Astrocyte (in vitro differentiated cells and primary cell): ENCODE measurements around the gene NPHS1. TPM values are rescaled to one million over a fixed set of nuclear protein-coding genes. Genes with fewer than 3 reads are reported as not detected.

Source experiments
- DNase-seq: peaks from one replicate; pipeline ENCODE4 v3.0.0-alpha.2; 2010; ENCODE audit warnings: low read depth
- FAIRE-seq: peaks from 2 replicates; lab custom pipeline; 2011; peaks lifted over from hg19 to GRCh38; lab: Jason Lieb, UNC
- H2AFZ ChIP-seq: 2 replicates; pipeline ENCODE4 v1.6.0; 2012; ENCODE audit warnings: low read depth, low read length, inconsistent platforms
- H3K27ac ChIP-seq: 2 replicates; pipeline ENCODE4 v1.5.1; 2011; ENCODE audit warnings: low read depth, low read length, inconsistent platforms
- H3K27me3 ChIP-seq: 2 replicates; pipeline ENCODE4 v1.6.0; 2011; ENCODE audit warnings: low read length, inconsistent platforms; ENCODE audit not compliant: insufficient read depth
- H3K36me3 ChIP-seq: 2 replicates; pipeline ENCODE4 v1.5.1; 2011; ENCODE audit warnings: low read length, inconsistent platforms; ENCODE audit not compliant: insufficient read depth
- H3K4me1 ChIP-seq: 2 replicates; pipeline ENCODE4 v1.5.1; 2011; ENCODE audit warnings: low read length, inconsistent platforms; ENCODE audit not compliant: insufficient read depth
- H3K4me2 ChIP-seq: 2 replicates; pipeline ENCODE4 v1.6.0; 2012; ENCODE audit warnings: low read length, inconsistent platforms
- H3K4me3 ChIP-seq: 2 replicates; pipeline ENCODE4 v1.5.1; 2011; ENCODE audit warnings: low read depth, mild to moderate bottlenecking, low read length, inconsistent platforms; ENCODE audit not compliant: insufficient read depth
- H3K79me2 ChIP-seq: 2 replicates; pipeline ENCODE4 v1.6.0; 2012; ENCODE audit warnings: mild to moderate bottlenecking, low read length, inconsistent platforms; ENCODE audit not compliant: insufficient read depth
- H3K9ac ChIP-seq: 2 replicates; pipeline ENCODE4 v1.6.0; 2012; ENCODE audit warnings: mild to moderate bottlenecking, low read length, inconsistent platforms
- H3K9me3 ChIP-seq: 2 replicates; pipeline ENCODE4 v1.5.1; 2012; ENCODE audit warnings: low read depth, mild to moderate bottlenecking, low read length, inconsistent platforms; ENCODE audit not compliant: insufficient read depth
- H4K20me1 ChIP-seq: 2 replicates; pipeline ENCODE4 v1.6.0; 2012; ENCODE audit warnings: low read length, inconsistent platforms; ENCODE audit not compliant: insufficient read depth
- H3K27ac Mint-ChIP-seq: one replicate; pipeline ENCODE4 v1.8.0; 2021; ENCODE audit warnings: mild to moderate bottlenecking, mixed read lengths; ENCODE audit not compliant: unreplicated experiment
- H3K27me3 Mint-ChIP-seq: one replicate; pipeline ENCODE4 v1.8.0; 2021; ENCODE audit warnings: low read depth, mixed read lengths; ENCODE audit not compliant: unreplicated experiment
- H3K36me3 Mint-ChIP-seq: one replicate; pipeline ENCODE4 v1.8.0; 2021; ENCODE audit warnings: low read depth, mixed read lengths; ENCODE audit not compliant: unreplicated experiment
- H3K4me1 Mint-ChIP-seq: one replicate; pipeline ENCODE4 v1.8.0; 2021; ENCODE audit warnings: low read depth, mixed read lengths; ENCODE audit not compliant: unreplicated experiment
- H3K4me3 Mint-ChIP-seq: one replicate; pipeline ENCODE4 v1.8.0; 2021; ENCODE audit warnings: mild to moderate bottlenecking, moderate library complexity, mixed read lengths; ENCODE audit not compliant: unreplicated experiment
- H3K9me3 Mint-ChIP-seq: one replicate; pipeline ENCODE4 v1.8.0; 2021; ENCODE audit warnings: mild to moderate bottlenecking, mixed read lengths; ENCODE audit not compliant: unreplicated experiment
- EZH2 ChIP-seq: IDR thresholded peaks from 2 replicates; pipeline ENCODE4 v1.6.1; 2012; ENCODE audit warnings: mild to moderate bottlenecking, low read length, inconsistent platforms; ENCODE audit not compliant: insufficient read depth
- total RNA-seq: library from RNA; stranded (reverse); gene quantifications from 2 replicates; pipeline ENCODE4 v1.2.1, GENCODE V29; 2021
- TF ChIP-seq, protein P1 (sequence below): IDR thresholded peaks from 2 replicates; pipeline ENCODE4 v1.5.1; 2011; ENCODE audit warnings: low read depth, mild to moderate bottlenecking, inconsistent platforms, low read length, moderate library complexity; ENCODE audit not compliant: insufficient read depth

The NPHS1 gene
- total RNA-seq, 1 donor from 2014 or later, result not detected

- no peaks in the 10 kb centered on the region for H3K9me3 ChIP-seq
- no peaks in the 10 kb centered on the region for H3K79me2 ChIP-seq
- Mint-ChIP-seq H3K27ac (no peak overlapping the region), H3K36me3 (peaks cover 7% of the 10 kb centered on the region), H3K9me3 (peaks cover 4% of the 10 kb centered on the region), H3K27me3 (peaks cover 6% of the 10 kb centered on the region), H3K4me1 (no peaks in the 10 kb centered on the region), H3K4me3 (no peak overlapping the region)
- no peak overlapping the region for H3K27ac ChIP-seq
- no peak overlapping the region for H3K9ac ChIP-seq
- no peaks in the 10 kb centered on the region for H3K4me1 ChIP-seq
- peak; percentile 54 for DNase-seq
- TF ChIP-seq EZH2, result no peak
- TF ChIP-seq, protein P1, sequence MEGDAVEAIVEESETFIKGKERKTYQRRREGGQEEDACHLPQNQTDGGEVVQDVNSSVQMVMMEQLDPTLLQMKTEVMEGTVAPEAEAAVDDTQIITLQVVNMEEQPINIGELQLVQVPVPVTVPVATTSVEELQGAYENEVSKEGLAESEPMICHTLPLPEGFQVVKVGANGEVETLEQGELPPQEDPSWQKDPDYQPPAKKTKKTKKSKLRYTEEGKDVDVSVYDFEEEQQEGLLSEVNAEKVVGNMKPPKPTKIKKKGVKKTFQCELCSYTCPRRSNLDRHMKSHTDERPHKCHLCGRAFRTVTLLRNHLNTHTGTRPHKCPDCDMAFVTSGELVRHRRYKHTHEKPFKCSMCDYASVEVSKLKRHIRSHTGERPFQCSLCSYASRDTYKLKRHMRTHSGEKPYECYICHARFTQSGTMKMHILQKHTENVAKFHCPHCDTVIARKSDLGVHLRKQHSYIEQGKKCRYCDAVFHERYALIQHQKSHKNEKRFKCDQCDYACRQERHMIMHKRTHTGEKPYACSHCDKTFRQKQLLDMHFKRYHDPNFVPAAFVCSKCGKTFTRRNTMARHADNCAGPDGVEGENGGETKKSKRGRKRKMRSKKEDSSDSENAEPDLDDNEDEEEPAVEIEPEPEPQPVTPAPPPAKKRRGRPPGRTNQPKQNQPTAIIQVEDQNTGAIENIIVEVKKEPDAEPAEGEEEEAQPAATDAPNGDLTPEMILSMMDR, result peak; percentile 40
- H3K4me3 ChIP-seq, result no peak overlapping the region
- no peak for FAIRE-seq
- H2AFZ ChIP-seq, result no peak overlapping the region
- H3K36me3 ChIP-seq, result no peaks in the 10 kb centered on the region
- H3K4me2 ChIP-seq, result no peak overlapping the region
- H4K20me1 ChIP-seq, result no peaks in the 10 kb centered on the region
- H3K27me3 ChIP-seq, result no peaks in the 10 kb centered on the region
These were observed 30.0 kb upstream of the NPHS1 start for GRCh38 chr19:35882114-35882832.

- no peak for TF ChIP-seq EZH2
- TF ChIP-seq, protein P1, result no peak
- peaks cover 12% of the 10 kb centered on the region for H3K27me3 Mint-ChIP-seq
- H3K4me3 ChIP-seq, result no peak overlapping the region
- H3K4me1 Mint-ChIP-seq, result no peaks in the 10 kb centered on the region
- no peak overlapping the region for H3K27ac Mint-ChIP-seq
- no peaks in the 10 kb centered on the region for H3K27me3 ChIP-seq
- H3K4me3 Mint-ChIP-seq, result no peak overlapping the region
- peak; percentile 72 for DNase-seq
- H3K9me3 Mint-ChIP-seq, result peaks cover 4% of the 10 kb centered on the region
- H3K27ac ChIP-seq, result no peak overlapping the region
- H3K9me3 ChIP-seq, result no peaks in the 10 kb centered on the region
- no peak overlapping the region for H3K9ac ChIP-seq
- H3K4me2 ChIP-seq, result peak overlapping the region; percentile 7
- no peaks in the 10 kb centered on the region for H4K20me1 ChIP-seq
- no peaks in the 10 kb centered on the region for H3K36me3 ChIP-seq
- H3K79me2 ChIP-seq, result no peaks in the 10 kb centered on the region
- peaks cover 12% of the 10 kb centered on the region for H3K36me3 Mint-ChIP-seq
- peak; percentile 50 for FAIRE-seq
- no peaks in the 10 kb centered on the region for H3K4me1 ChIP-seq
- H2AFZ ChIP-seq, result no peak overlapping the region
These were observed 27.5 kb upstream of the NPHS1 start for GRCh38 chr19:35879770-35880317.

- H3K4me1 ChIP-seq, result no peaks in the 10 kb centered on the region
- H3K27me3 ChIP-seq, result no peaks in the 10 kb centered on the region
- H4K20me1 ChIP-seq, result no peaks in the 10 kb centered on the region
- H3K4me3 ChIP-seq, result no peak overlapping the region
- Mint-ChIP-seq H3K27me3 (peaks cover 13% of the 10 kb centered on the region), H3K36me3 (peaks cover 14% of the 10 kb centered on the region), H3K27ac (no peak overlapping the region), H3K4me1 (no peaks in the 10 kb centered on the region), H3K4me3 (no peak overlapping the region), H3K9me3 (peaks cover 4% of the 10 kb centered on the region)
- DNase-seq (no peak), FAIRE-seq (no peak)
- TF ChIP-seq, protein P1, result no peak
- no peak for TF ChIP-seq EZH2
- H3K79me2 ChIP-seq, result no peaks in the 10 kb centered on the region
- H3K9me3 ChIP-seq, result no peaks in the 10 kb centered on the region
- no peak overlapping the region for H3K4me2 ChIP-seq
- H3K9ac ChIP-seq, result no peak overlapping the region
- no peak overlapping the region for H3K27ac ChIP-seq
- no peaks in the 10 kb centered on the region for H3K36me3 ChIP-seq
- no peak overlapping the region for H2AFZ ChIP-seq
These were observed 26.8 kb upstream of the NPHS1 start for GRCh38 chr19:35879068-35879467.
